Keratinocyte (primary cell): ENCODE measurements around the gene PTPN13. TPM values are rescaled to one million over a fixed set of nuclear protein-coding genes. Genes with fewer than 3 reads are reported as not detected.

Experiments
- DNase-seq: peaks from one replicate; pipeline ENCODE4 v3.0.0-alpha.2; 2011; ENCODE audit warnings: low read depth, missing footprints, low spot score
- FAIRE-seq: peaks from 2 replicates; lab custom pipeline; 2011; peaks lifted over from hg19 to GRCh38; lab: Jason Lieb, UNC
- H2AFZ ChIP-seq: 2 replicates; pipeline ENCODE4 v1.6.0; 2012; ENCODE audit warnings: low read length, control low read depth, inconsistent platforms; ENCODE audit not compliant: control insufficient read depth
- H3K27ac ChIP-seq: 2 replicates; pipeline ENCODE4 v1.5.1; 2011; ENCODE audit warnings: low read length; ENCODE audit not compliant: control insufficient read depth, insufficient read depth
- H3K27me3 ChIP-seq: 3 replicates; pipeline ENCODE4 v1.6.0; 2011; ENCODE audit warnings: low read length; ENCODE audit not compliant: control insufficient read depth, insufficient read depth; ENCODE audit errors: extremely low read depth
- H3K36me3 ChIP-seq, 2 experiments: 2 replicates in 1 of 2; 3 replicates in 1 of 2; pipeline ENCODE4 v1.5.1; 2011; ENCODE audit warnings: low read length in 2 of 2, mild to moderate bottlenecking in 1 of 2; ENCODE audit not compliant: control insufficient read depth in 2 of 2, insufficient read depth in 2 of 2; ENCODE audit errors: extremely low read depth in 1 of 2
- H3K4me1 ChIP-seq: 3 replicates; pipeline ENCODE4 v1.5.1; 2011; ENCODE audit warnings: low read length; ENCODE audit not compliant: control insufficient read depth, insufficient read depth; ENCODE audit errors: extremely low read depth
- H3K4me2 ChIP-seq: 3 replicates; pipeline ENCODE4 v1.6.0; 2011; ENCODE audit warnings: low read depth, low read length; ENCODE audit not compliant: control insufficient read depth, insufficient read depth; ENCODE audit errors: extremely low read depth
- H3K4me3 ChIP-seq, 3 experiments: fragments of 200-600 bp in 1 of 3; sonication (generic) in 1 of 3; 2 replicates in 2 of 3; 3 replicates in 1 of 3; pipeline ENCODE4 v1.5.1; 2011 to 2016; ENCODE audit warnings: low read length in 3 of 3, mild to moderate bottlenecking in 3 of 3, control low read depth in 2 of 3, inconsistent platforms in 1 of 3, low read depth in 1 of 3, mixed read lengths in 1 of 3, mixed run types in 1 of 3, moderate library complexity in 1 of 3; ENCODE audit not compliant: control insufficient read depth in 2 of 3, insufficient read depth in 2 of 3; ENCODE audit errors: extremely low read depth in 1 of 3
- H3K79me2 ChIP-seq: 2 replicates; pipeline ENCODE4 v1.6.0; 2012; ENCODE audit warnings: low read length; ENCODE audit not compliant: control insufficient read depth, insufficient read depth
- H3K9ac ChIP-seq: 3 replicates; pipeline ENCODE4 v1.6.0; 2011; ENCODE audit warnings: low read length; ENCODE audit not compliant: control insufficient read depth, insufficient read depth; ENCODE audit errors: extremely low read depth
- H3K9me1 ChIP-seq: 3 replicates; pipeline ENCODE4 v1.6.0; 2011; ENCODE audit warnings: low read length; ENCODE audit not compliant: control insufficient read depth, insufficient read depth; ENCODE audit errors: extremely low read depth
- H3K9me3 ChIP-seq: 2 replicates; pipeline ENCODE4 v1.5.1; 2012; ENCODE audit warnings: low read depth, low read length; ENCODE audit not compliant: control insufficient read depth
- H4K20me1 ChIP-seq: 3 replicates; pipeline ENCODE4 v1.6.0; 2011; ENCODE audit warnings: low read length; ENCODE audit not compliant: control insufficient read depth, insufficient read depth; ENCODE audit errors: extremely low read depth
- CTCF ChIP-seq, 3 experiments: IDR thresholded peaks in 1 of 3; conservative IDR thresholded peaks in 1 of 3; optimal IDR thresholded peaks in 1 of 3; 2 replicates in 2 of 3; 3 replicates in 1 of 3; pipeline versions ENCODE3 to v1.5.1; 2011; ENCODE audit warnings: low read length in 3 of 3, mild to moderate bottlenecking in 3 of 3, moderate library complexity in 2 of 3, control low read depth in 1 of 3, inconsistent platforms in 1 of 3; ENCODE audit not compliant: insufficient read depth in 2 of 3; ENCODE audit errors: extremely low read depth in 1 of 3
- EZH2 ChIP-seq: IDR thresholded peaks from one replicate; pipeline ENCODE4 v1.6.1; 2012; ENCODE audit warnings: inconsistent platforms, mild to moderate bottlenecking, low read length, moderate library complexity
- dilution Hi-C: fragments of 300-500 bp; cut with MboI; formaldehyde crosslinking; loops from one replicate; pipeline ENCODE4 v1.7.0; 2020; ENCODE audit warnings: low sequenced_read_pairs; ENCODE audit not compliant: extremely low pct_ligation_motif_present
- polyA plus RNA-seq, 5 experiments: library from polyadenylated mRNA; depleted of rRNA in 3 of 5; stranded (reverse) in 3 of 5; stranded (forward) in 1 of 5; unstranded in 1 of 5; fragments of >200 nt; gene quantifications; 1 replicate in 1 of 5; 2 replicates in 3 of 5; 3 replicates in 1 of 5; pipeline versions ENCODE4 v1.2.1 to v1.2.3, GENCODE V29; 2011 to 2012; ENCODE audit warnings: missing spikeins in 2 of 5, low read depth in 1 of 5, low replicate concordance in 1 of 5

PTPN13 gene
- polyA plus RNA-seq, 1 donor (not counting 4 experiments of a cell fraction or from before 2014, with no cell fraction given) = 37.6 TPM

DNA sequence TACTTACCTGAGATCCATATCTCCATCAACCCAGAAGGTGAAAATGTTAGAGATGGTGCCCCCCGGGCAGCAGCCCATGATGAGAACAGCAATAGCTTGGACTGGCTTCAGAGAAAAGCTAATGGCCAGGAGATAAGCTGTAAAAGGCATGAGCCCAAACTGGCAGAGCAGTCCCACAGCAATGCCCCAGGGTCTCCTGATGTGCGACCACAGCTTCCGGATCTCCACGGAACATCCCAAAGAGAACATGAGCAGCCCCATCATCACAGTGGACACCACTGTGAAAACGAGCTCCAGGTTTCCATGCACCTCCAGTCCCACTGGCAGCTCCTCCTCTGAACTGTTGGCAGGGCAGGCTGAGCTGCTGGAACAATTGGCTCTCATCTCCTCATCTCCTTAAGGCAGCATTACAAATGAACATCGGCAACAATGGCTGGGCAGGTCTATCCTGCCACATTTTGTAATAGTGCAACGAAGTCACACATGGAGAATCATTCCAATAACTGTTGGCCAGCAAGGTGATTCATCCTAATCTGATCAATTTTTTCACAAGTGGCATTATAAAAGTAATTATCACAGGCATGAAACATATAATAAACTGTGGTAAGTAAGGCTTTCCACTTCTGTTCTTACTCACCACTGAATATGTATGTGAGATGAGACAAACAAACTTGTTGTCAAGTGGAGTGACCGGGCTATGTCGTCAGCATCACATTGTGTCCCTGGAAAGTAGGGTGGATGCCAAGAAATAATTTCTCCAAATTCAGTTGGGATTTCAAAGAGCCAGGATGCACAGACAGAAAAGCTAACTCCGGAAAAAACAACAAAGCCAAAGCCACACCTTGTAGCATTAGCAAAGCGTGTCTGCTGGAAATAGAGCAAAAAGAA, 254.9 kb downstream of the PTPN13 start, which contains the start of gene SLC10A6:
Gene SLC10A6, minus strand, starts transcription at position 653 of the 888 bp plus-strand sequence. Its CDS starts 269 bp downstream, at position 384.
- Histone ChIP-seq H3K79me2 (peaks cover 48% of the 10 kb centered on the region), H3K9ac (peak within 1 kb of the TSS; percentile 87), H3K27me3 (no peaks in the 10 kb centered on the region), H3K27ac (peak within 1 kb of the TSS; percentile 96), H3K4me1 (peaks cover 45% of the 10 kb centered on the region), H4K20me1 (no peaks in the 10 kb centered on the region), H3K36me3 (peaks cover 0 to 2% of the 10 kb centered on the region in 2 experiments), H3K9me3 (no peaks in the 10 kb centered on the region), H3K4me2 (peak within 1 kb of the TSS; percentile 95), H3K9me1 (no peaks in the 10 kb centered on the region), H3K4me3 (peak within 1 kb of the TSS; percentile 52 to 82 (median 68)), H2AFZ (peak within 1 kb of the TSS; percentile 64)
- peak; percentile 95 for FAIRE-seq
- no peak for TF ChIP-seq EZH2
- no peak for TF ChIP-seq CTCF (optimal IDR thresholded peaks at IDR 0.05 in 1 of 3, IDR thresholded peaks at IDR 0.05 in 1 of 3, conservative IDR thresholded peaks at IDR 0.05 in 1 of 3; ENCODE audit: extremely low read depth in 1 of 3, insufficient read depth in 2 of 3, low read length in 3 of 3)
- dilution Hi-C loops = no loop called here
- DNase-seq = no peak

- no peak for FAIRE-seq
- Histone ChIP-seq H3K9me1 (no peaks in the 10 kb centered on the region), H3K4me3 (no peak overlapping the region), H3K9ac (no peak overlapping the region), H3K79me2 (peaks cover 20% of the 10 kb centered on the region), H3K27ac (no peak overlapping the region), H4K20me1 (no peaks in the 10 kb centered on the region), H3K36me3 (no peaks in the 10 kb centered on the region), H3K4me1 (peaks cover 47% of the 10 kb centered on the region), H2AFZ (no peak overlapping the region), H3K9me3 (no peaks in the 10 kb centered on the region), H3K27me3 (no peaks in the 10 kb centered on the region), H3K4me2 (no peak overlapping the region)
- dilution Hi-C loops = no loop called here
- no peak for DNase-seq
- no peak for TF ChIP-seq EZH2
- no peak for TF ChIP-seq CTCF (optimal IDR thresholded peaks at IDR 0.05 in 1 of 3, IDR thresholded peaks at IDR 0.05 in 1 of 3, conservative IDR thresholded peaks at IDR 0.05 in 1 of 3; ENCODE audit: extremely low read depth in 1 of 3, insufficient read depth in 2 of 3, low read length in 3 of 3)
Observed at GRCh38 chr4:86853209-86853608, 259.1 kb downstream of the PTPN13 start.
